IMR-90 (cell line): ENCODE measurements around the gene SP140. TPM values are rescaled to one million over a fixed set of nuclear protein-coding genes. Genes with fewer than 3 reads are reported as not detected.

Experiments
- ATAC-seq: fragments of 200-7000 bp; cut with Tn5 transposase; 2 replicates; pipeline ENCODE4 v1.9.1; 2020; ENCODE audit warnings: low read depth, mild to moderate bottlenecking, moderate library complexity
- BruUV-seq: library from RNA; stranded (reverse); fragments of 400-500 nt; replicated peaks from 2 replicates; lab custom pipeline; 2021; lab: Mats Ljungman, UMichigan
- CTCF ChIA-PET: fragments of 300-600 bp; formaldehyde crosslinking; extraction: SDS; loops from one replicate; lab custom pipeline; 2021; ENCODE audit warnings: antibody characterized with exemption; lab: Yijun Ruan, JAX
- POLR2A ChIA-PET: fragments of 300-600 bp; sonication (Branson Sonifier 250); formaldehyde crosslinking; loops from one replicate; lab custom pipeline; 2022; ENCODE audit warnings: antibody characterized with exemption; ENCODE audit not compliant: unreplicated experiment; lab: Charles Lee
- DNase-seq: peaks from one replicate; pipeline ENCODE4 v3.0.0; 2013
- H2AFZ ChIP-seq: replicated peaks from 2 replicates; pipeline ENCODE3; 2013; ENCODE audit warnings: low read length, mild to moderate bottlenecking; ENCODE audit not compliant: poor library complexity
- H2AK5ac ChIP-seq: 2 replicates; pipeline ENCODE4 v1.6.1; 2013; ENCODE audit warnings: low read depth, low read length, inconsistent platforms
- H2AK9ac ChIP-seq: replicated peaks from 2 replicates; pipeline ENCODE3; 2013; ENCODE audit warnings: mild to moderate bottlenecking, low read depth, low read length, moderate library complexity; ENCODE audit not compliant: poor library complexity
- H2BK120ac ChIP-seq: 2 replicates; pipeline ENCODE4 v1.6.1; 2013; ENCODE audit warnings: low read depth, low read length, inconsistent platforms
- H2BK15ac ChIP-seq: 3 replicates; pipeline ENCODE4 v1.6.1; 2013; ENCODE audit warnings: low read depth, low read length, inconsistent platforms
- H2BK20ac ChIP-seq: 2 replicates; pipeline ENCODE4 v1.6.1; 2013; ENCODE audit warnings: low read depth, mild to moderate bottlenecking, inconsistent platforms, low read length, moderate library complexity
- H2BK5ac ChIP-seq: 2 replicates; pipeline ENCODE4 v1.6.1; 2013; ENCODE audit warnings: mild to moderate bottlenecking, low read depth, low read length, inconsistent platforms; ENCODE audit not compliant: poor library complexity, severe bottlenecking
- H3K14ac ChIP-seq: replicated peaks from 2 replicates; pipeline ENCODE4 v1.6.1; 2013; ENCODE audit warnings: low read depth, low read length, inconsistent platforms
- H3K18ac ChIP-seq: 2 replicates; pipeline ENCODE4 v1.6.1; 2013; ENCODE audit warnings: low read depth, low read length, control low read depth
- H3K23ac ChIP-seq: 2 replicates; pipeline ENCODE4 v1.6.1; 2013; ENCODE audit warnings: low read depth, low read length, inconsistent platforms
- H3K27ac ChIP-seq: 2 replicates; pipeline ENCODE4 v1.5.1; 2013; ENCODE audit warnings: mild to moderate bottlenecking, control low read depth, low read length; ENCODE audit not compliant: insufficient read depth
- H3K27me3 ChIP-seq: 2 replicates; pipeline ENCODE4 v1.6.1; 2013; ENCODE audit warnings: low read length; ENCODE audit not compliant: control insufficient read depth, insufficient read depth
- H3K36me3 ChIP-seq: 2 replicates; pipeline ENCODE4 v1.6.1; 2013; ENCODE audit warnings: low read length, mixed read lengths; ENCODE audit not compliant: control insufficient read depth, insufficient read depth
- H3K4ac ChIP-seq: 2 replicates; pipeline ENCODE4 v1.6.1; 2013; ENCODE audit warnings: low read depth, low read length, inconsistent platforms
- H3K4me1 ChIP-seq: 2 replicates; pipeline ENCODE4 v1.6.1; 2013; ENCODE audit warnings: low read length, mixed read lengths; ENCODE audit not compliant: control insufficient read depth, insufficient read depth
- H3K4me2 ChIP-seq: 2 replicates; pipeline ENCODE4 v1.6.1; 2013; ENCODE audit warnings: low read depth, mild to moderate bottlenecking, control low read depth, low read length, moderate library complexity
- H3K4me3 ChIP-seq: 2 replicates; pipeline ENCODE4 v1.5.1; 2013; ENCODE audit warnings: low read depth, mild to moderate bottlenecking, control low read depth, low read length, moderate library complexity; ENCODE audit not compliant: insufficient read depth
- H3K56ac ChIP-seq: 2 replicates; pipeline ENCODE4 v1.6.1; 2013; ENCODE audit warnings: low read length, inconsistent platforms; ENCODE audit not compliant: insufficient read depth; ENCODE audit errors: extremely low read depth
- H3K79me1 ChIP-seq, 2 experiments: 2 replicates each; pipeline ENCODE4 v1.6.1; 2013; ENCODE audit warnings: low read length in 2 of 2, inconsistent platforms in 1 of 2, low read depth in 1 of 2
- H3K9ac ChIP-seq: 2 replicates; pipeline ENCODE4 v1.6.1; 2013; ENCODE audit warnings: low read depth, low read length, control low read depth
- H3K9me1 ChIP-seq: 2 replicates; pipeline ENCODE4 v1.6.1; 2013; ENCODE audit warnings: low read length, inconsistent platforms; ENCODE audit not compliant: insufficient read depth
- H3K9me3 ChIP-seq: 2 replicates; pipeline ENCODE4 v1.6.1; 2013; ENCODE audit warnings: low read length; ENCODE audit not compliant: control insufficient read depth, insufficient read depth
- H4K20me1 ChIP-seq: 2 replicates; pipeline ENCODE4 v1.6.1; 2013; ENCODE audit warnings: low read length, inconsistent platforms; ENCODE audit not compliant: insufficient read depth
- H4K5ac ChIP-seq: 2 replicates; pipeline ENCODE4 v1.6.1; 2013; ENCODE audit warnings: mild to moderate bottlenecking, low read depth, low read length, control low read depth
- H4K8ac ChIP-seq, 2 experiments: 2 replicates each; pipeline ENCODE4 v1.6.1; 2013; ENCODE audit warnings: low read depth in 2 of 2, low read length in 2 of 2, control low read depth in 1 of 2, inconsistent platforms in 1 of 2
- H4K91ac ChIP-seq: 2 replicates; pipeline ENCODE4 v1.6.1; 2013; ENCODE audit warnings: low read depth, low read length, inconsistent platforms; ENCODE audit not compliant: insufficient read depth
- BHLHE40 ChIP-seq: fragments of 150-350 bp; IDR thresholded peaks from 2 replicates; pipeline ENCODE4 v1.6.1; 2016; ENCODE audit warnings: mild to moderate bottlenecking, low read depth, low read length
- CEBPB ChIP-seq: IDR thresholded peaks from 2 replicates; pipeline ENCODE4 v1.6.1; 2012; ENCODE audit warnings: low read depth, low read length, improper control_type of control experiment
- ELK1 ChIP-seq: fragments of 150-350 bp; IDR thresholded peaks from 2 replicates; pipeline ENCODE4 v1.6.1; 2016; ENCODE audit warnings: low read depth, mild to moderate bottlenecking, low read length, moderate library complexity, borderline replicate concordance
- FOS ChIP-seq: fragments of 150-350 bp; IDR thresholded peaks from 2 replicates; pipeline ENCODE4 v1.6.1; 2016; ENCODE audit warnings: low read depth, low read length
- MAFK ChIP-seq: IDR thresholded peaks from 2 replicates; pipeline ENCODE4 v1.6.1; 2012; ENCODE audit warnings: low read depth, low read length, improper control_type of control experiment
- MAZ ChIP-seq: IDR thresholded peaks from 2 replicates; pipeline ENCODE4 v1.6.1; 2012; ENCODE audit warnings: low read depth, mild to moderate bottlenecking, low read length, improper control_type of control experiment, moderate library complexity, borderline replicate concordance
- MXI1 ChIP-seq: IDR thresholded peaks from 2 replicates; pipeline ENCODE4 v1.6.1; 2012; ENCODE audit warnings: low read depth, mild to moderate bottlenecking, low read length, moderate library complexity, borderline replicate concordance
- NFE2L2 ChIP-seq: fragments of 150-350 bp; IDR thresholded peaks from 2 replicates; pipeline ENCODE4 v1.6.1; 2016; ENCODE audit warnings: low read depth, mild to moderate bottlenecking, low read length
- POLR2A ChIP-seq: IDR thresholded peaks from 2 replicates; pipeline ENCODE4 v1.6.1; 2012; ENCODE audit warnings: mild to moderate bottlenecking, low read depth, low read length
- RAD21 ChIP-seq: IDR thresholded peaks from 2 replicates; pipeline ENCODE4 v1.6.1; 2012; ENCODE audit warnings: low read length, improper control_type of control experiment
- RCOR1 ChIP-seq: IDR thresholded peaks from 2 replicates; pipeline ENCODE4 v1.6.1; 2012; ENCODE audit warnings: mild to moderate bottlenecking, low read length, improper control_type of control experiment; ENCODE audit not compliant: insufficient replicate concordance
- RFX5 ChIP-seq: IDR thresholded peaks from 2 replicates; pipeline ENCODE4 v1.8.0; 2012; ENCODE audit warnings: low read depth, mild to moderate bottlenecking, low read length, moderate library complexity
- SMC3 ChIP-seq: fragments of 150-350 bp; IDR thresholded peaks from 2 replicates; pipeline ENCODE4 v1.6.1; 2016; ENCODE audit warnings: low read depth, mild to moderate bottlenecking, antibody characterized with exemption, low read length, moderate library complexity
- WGBS, 2 experiments: methylation state at CpG; one replicate each; pipeline versions ENCODE4 v1.1.5 to v1.1.7; 2013; ENCODE audit warnings: missing lambda C conversion rate in 2 of 2; ENCODE audit not compliant: insufficient read length in 1 of 2; ENCODE audit errors: extremely low coverage in 2 of 2; 5-methylcytosine and 5-hydroxymethylcytosine counted together
- dilution Hi-C: fragments of 300-500 bp; cut with HindIII; formaldehyde crosslinking; loops from one replicate; pipeline ENCODE4 v1.14.3; 2018; ENCODE audit warnings: low sequenced_read_pairs; ENCODE audit not compliant: unreplicated experiment
- in situ Hi-C: fragments of 300-500 bp; cut with MboI; formaldehyde crosslinking; loops from 3 replicates; pipeline ENCODE4 v1.14.3; 2019; ENCODE audit warnings: low sequenced_read_pairs, inconsistent platforms, mixed read lengths
- intact Hi-C: fragments of 100-400 bp; cut with micrococcal nuclease; formaldehyde crosslinking; loops from 2 replicates; pipeline ENCODE4 v1.10.0; 2022
- polyA plus RNA-seq, 3 experiments: library from polyadenylated mRNA; depleted of rRNA; stranded (reverse); fragments of >200 nt; gene quantifications; 2 replicates each; pipeline ENCODE4 v1.2.3, GENCODE V29; 2012; ENCODE audit warnings: low replicate concordance in 1 of 3
- total RNA-seq: library from RNA; depleted of rRNA; stranded (reverse); fragments of >200 nt; gene quantifications from 2 replicates; pipeline ENCODE4 v1.2.3, GENCODE V29; 2012

The SP140 gene
- total and polyA plus RNA-seq, 2 of the 4 experiments (the other 2 are of a cell fraction) = 1.4 TPM

GRCh38 chr2:230258483-230258882 lies 32.9 kb downstream of the SP140 start:
- WGBS, 2 experiments = no CpG with 5 or more reads among the region's 4 CpGs
- H3K4me3 ChIP-seq = no peak overlapping the region
- no peaks in the 10 kb centered on the region for H3K9me3 ChIP-seq
- intact Hi-C loops = no loop called here
- H3K4me2 ChIP-seq = no peak overlapping the region
- no peak overlapping the region for H4K8ac ChIP-seq
- H2AK5ac ChIP-seq = no peak overlapping the region
- H3K36me3 ChIP-seq = no peaks in the 10 kb centered on the region
- H3K4ac ChIP-seq = no peak overlapping the region
- H3K79me1 ChIP-seq = no peaks in the 10 kb centered on the region
- no peak overlapping the region for H2BK20ac ChIP-seq
- H3K4me1 ChIP-seq = no peaks in the 10 kb centered on the region
- BruUV-seq = no TSS peak
- CTCF ChIA-PET = no interaction called here
- H2BK15ac ChIP-seq = no peak overlapping the region
- no peak overlapping the region for H4K5ac ChIP-seq
- no peak for DNase-seq
- H4K20me1 ChIP-seq = no peaks in the 10 kb centered on the region
- no peak for TF ChIP-seq MAZ
- TF ChIP-seq ELK1 = no peak
- TF ChIP-seq SMC3 = no peak
- no peak for TF ChIP-seq FOS
- TF ChIP-seq RCOR1 = no peak
- TF ChIP-seq RAD21 = no peak
- no peak for TF ChIP-seq MAFK
- no peak for TF ChIP-seq POLR2A
- TF ChIP-seq CEBPB = no peak
- TF ChIP-seq BHLHE40 = no peak
- TF ChIP-seq RFX5 = no peak
- TF ChIP-seq MXI1 = no peak
- TF ChIP-seq NFE2L2 = no peak
- no peaks in the 10 kb centered on the region for H3K27me3 ChIP-seq
- in situ Hi-C loops = no loop called here
- no peaks in the 10 kb centered on the region for H3K9me1 ChIP-seq
- H2BK120ac ChIP-seq = no peak overlapping the region
- H3K23ac ChIP-seq = no peak overlapping the region
- H4K91ac ChIP-seq = no peak overlapping the region
- no peak overlapping the region for H3K27ac ChIP-seq
- H3K18ac ChIP-seq = no peak overlapping the region
- no peak overlapping the region for H2AFZ ChIP-seq
- no peak for ATAC-seq
- H3K14ac ChIP-seq = no peak overlapping the region
- H2BK5ac ChIP-seq = no peak overlapping the region
- H2AK9ac ChIP-seq = no peak overlapping the region
- H3K56ac ChIP-seq = no peak overlapping the region
- no peak overlapping the region for H3K9ac ChIP-seq
- POLR2A ChIA-PET = no interaction called here
- dilution Hi-C loops = no loop called here
